ENCODE data around the gene ST6GALNAC1.
A peak's percentile ranks its signal among the peaks of the same experiment; 100 is the strongest.

Gene ST6GALNAC1, protein sequence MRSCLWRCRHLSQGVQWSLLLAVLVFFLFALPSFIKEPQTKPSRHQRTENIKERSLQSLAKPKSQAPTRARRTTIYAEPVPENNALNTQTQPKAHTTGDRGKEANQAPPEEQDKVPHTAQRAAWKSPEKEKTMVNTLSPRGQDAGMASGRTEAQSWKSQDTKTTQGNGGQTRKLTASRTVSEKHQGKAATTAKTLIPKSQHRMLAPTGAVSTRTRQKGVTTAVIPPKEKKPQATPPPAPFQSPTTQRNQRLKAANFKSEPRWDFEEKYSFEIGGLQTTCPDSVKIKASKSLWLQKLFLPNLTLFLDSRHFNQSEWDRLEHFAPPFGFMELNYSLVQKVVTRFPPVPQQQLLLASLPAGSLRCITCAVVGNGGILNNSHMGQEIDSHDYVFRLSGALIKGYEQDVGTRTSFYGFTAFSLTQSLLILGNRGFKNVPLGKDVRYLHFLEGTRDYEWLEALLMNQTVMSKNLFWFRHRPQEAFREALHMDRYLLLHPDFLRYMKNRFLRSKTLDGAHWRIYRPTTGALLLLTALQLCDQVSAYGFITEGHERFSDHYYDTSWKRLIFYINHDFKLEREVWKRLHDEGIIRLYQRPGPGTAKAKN

DNA sequence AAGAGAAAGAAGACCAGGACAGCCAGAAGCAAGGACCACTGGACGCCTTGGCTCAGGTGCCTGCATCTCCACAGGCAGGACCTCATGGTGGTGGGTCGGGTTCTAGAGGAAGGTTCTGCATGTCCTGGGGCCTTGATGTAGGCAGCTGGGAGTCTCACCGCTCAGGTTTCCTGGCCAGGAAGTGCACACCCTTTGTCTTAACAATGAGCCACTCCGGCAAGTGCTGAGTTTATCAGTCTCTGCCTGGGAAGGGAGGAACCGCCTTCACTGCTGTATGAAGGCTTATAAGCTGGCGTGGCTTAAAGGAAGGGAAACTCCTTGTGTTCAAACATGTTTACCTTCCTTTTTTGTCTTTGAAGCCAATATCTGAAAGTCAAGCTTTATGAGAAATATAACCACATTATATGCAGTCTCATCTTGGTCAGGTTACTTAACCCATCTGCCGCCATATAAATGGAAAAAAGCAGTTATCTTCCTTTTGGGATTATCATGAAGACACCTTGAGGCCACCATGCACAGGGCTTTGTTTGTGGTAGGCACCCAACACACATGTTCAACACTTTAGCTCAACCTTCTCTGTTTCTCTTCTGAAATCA is at the start of gene ST6GALNAC1:
ST6GALNAC1 (minus strand) TSS at position 205 of the 596 bp plus-strand sequence; CDS start at position 86, 119 bp downstream.
- peak; percentile 38 for DNase-seq

DNA sequence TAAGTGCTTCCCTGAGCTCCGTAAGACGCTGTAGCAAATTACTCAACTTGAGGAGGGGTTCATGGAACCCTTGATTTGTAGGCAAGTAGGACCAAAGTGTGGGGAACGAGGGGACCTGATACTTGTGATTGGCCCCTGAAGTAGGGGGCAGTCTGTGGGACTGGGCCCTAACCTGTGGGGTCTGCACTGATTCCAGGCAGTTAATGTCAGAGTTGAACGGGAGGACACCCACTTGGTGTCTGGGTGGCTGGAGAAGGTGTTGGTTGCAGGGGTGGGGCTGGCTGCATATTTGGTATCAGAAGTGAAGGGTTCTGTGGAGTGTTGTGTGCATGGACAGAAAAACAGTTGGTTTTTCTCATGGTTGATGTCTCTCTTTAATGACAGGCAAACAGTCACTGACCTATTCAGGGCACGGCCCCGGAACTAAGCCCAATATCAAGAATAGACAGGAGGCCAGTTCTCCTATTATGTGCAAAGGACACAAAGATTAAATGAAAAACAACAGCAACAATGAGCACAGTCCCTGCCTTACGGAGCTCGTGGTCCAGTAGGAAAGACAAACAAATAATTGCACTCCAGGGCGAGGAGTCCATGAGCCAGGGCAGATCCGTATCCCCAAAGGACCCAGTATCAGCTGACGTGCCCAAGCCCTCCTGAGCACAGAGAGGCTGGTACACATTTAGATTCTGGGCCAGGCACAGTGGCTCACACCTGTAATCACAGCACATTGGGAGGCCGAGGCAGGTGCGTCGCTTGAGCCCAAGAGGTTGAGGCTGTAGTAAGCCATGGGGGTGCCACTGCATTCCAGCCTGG is 48.0 kb upstream of the ST6GALNAC1 start:
- DNase-seq, result no peak

DNA sequence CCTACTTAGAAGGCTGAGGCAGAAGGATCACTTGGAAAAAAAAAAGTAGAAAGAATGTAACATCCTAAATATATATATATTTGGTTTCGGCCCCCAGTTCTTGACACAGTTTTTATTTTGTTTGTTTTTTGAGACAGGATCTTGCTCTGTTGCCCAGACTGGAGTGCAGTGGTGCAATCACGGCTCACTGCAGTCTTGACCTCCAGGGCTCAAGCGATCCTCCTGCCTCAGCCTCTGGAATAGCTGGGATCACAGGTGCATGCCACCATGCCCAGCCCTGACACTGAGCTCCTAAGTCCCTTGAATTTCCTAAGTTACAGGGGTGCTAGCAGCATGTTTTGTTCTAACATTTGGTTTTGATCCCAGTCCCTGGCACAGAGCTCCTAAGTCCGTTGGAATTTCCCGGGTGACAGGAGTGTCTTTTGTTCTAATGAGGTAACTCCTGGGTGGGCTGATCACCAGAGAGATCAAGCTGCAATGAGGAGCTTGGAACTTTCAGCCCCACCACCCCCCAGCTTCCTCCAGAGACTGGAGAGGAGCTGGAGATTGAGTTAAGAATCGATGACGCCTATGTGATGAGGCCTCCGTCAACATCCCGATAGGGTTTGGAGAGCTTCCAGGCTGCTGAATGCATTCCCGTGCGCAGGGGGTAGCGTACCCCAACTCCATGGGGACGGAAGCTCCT is 47.2 kb upstream of the ST6GALNAC1 start:
- no peak for DNase-seq

DNA sequence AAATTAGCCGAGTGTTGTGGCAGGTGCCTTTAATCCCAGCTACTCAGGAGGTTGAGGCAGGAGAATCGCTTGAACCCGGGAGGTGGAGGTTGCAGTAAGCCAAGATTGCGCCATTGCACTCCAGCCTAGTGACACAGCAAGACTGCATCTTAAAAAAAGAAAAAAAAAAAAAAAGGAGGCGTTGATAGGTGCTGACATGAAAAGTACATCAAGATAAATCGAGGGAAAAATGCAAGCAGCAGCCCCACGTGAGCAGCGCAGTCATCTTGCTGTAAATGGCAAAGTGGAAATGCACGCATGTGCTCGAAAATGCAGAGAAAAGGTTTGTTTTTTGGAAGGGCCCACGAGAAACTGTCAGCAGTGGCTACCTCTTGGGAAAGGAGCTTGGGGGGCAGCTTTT is 46.3 kb upstream of the ST6GALNAC1 start:
- no peak for DNase-seq

DNA sequence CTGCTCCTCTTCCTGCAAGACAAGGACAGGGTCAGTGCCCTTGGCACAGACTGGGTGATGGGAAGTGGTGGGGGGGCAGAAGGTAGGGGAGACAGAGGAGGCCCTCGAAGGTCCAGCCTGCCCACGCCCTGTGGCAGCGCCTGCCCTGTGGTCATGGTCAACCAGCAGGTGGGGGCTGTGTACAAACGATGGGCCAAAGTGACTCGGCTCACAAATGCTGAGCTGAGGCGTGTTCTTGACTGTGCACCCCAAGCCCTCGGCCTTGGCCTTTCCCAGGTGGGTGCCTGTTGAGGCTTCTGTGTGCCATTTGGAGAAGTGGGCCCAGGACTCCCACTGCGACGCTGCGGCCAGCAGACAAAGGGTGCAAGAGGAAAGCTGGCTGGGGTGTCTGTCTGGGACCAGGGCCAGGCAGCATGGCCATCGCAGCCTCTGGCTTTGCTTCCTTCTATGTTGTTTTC is 44.6 kb upstream of the ST6GALNAC1 start:
- no peak for DNase-seq

DNA sequence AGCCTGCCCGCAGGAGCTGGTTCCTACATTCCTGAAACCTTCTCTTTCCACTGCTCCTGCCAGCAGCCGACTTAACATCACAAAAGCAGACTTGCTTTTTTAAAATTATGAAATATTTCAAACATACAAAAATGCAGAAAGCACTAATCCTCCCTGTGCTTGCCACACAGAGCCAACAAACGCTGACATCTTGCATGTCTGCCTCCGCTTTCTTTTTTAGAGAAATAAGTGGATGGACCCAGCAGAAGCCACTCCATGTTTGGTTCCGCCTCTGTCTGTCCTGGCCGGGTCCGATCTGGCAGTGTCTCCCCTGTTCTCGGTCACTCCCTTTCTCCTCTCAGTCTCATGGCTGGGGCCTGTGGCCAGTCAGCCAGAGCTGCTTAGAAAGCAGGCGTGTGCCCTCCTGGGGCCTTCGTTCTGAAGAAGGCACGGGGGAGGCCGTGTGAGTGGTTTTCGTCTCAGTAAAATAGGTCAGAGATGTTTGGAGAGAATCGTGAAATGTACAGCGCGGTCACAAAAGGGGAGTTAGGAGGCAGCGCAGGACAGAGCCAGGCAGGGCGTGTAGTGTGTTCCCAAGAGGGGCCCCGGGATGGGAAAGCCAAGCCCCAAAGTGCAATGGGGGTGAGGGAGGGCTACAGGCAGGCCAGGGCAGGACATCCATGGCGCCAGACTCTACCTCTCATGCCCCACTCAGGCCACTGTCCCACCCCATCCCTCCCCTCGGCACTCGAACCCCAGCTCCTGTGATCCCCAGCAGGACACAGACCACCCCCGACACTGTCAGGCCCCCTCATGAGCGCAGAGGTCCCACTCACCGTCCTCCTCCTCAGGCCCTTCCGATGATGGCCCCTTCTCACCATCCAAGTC is 44.0 kb upstream of the ST6GALNAC1 start:
- no peak for DNase-seq

DNA sequence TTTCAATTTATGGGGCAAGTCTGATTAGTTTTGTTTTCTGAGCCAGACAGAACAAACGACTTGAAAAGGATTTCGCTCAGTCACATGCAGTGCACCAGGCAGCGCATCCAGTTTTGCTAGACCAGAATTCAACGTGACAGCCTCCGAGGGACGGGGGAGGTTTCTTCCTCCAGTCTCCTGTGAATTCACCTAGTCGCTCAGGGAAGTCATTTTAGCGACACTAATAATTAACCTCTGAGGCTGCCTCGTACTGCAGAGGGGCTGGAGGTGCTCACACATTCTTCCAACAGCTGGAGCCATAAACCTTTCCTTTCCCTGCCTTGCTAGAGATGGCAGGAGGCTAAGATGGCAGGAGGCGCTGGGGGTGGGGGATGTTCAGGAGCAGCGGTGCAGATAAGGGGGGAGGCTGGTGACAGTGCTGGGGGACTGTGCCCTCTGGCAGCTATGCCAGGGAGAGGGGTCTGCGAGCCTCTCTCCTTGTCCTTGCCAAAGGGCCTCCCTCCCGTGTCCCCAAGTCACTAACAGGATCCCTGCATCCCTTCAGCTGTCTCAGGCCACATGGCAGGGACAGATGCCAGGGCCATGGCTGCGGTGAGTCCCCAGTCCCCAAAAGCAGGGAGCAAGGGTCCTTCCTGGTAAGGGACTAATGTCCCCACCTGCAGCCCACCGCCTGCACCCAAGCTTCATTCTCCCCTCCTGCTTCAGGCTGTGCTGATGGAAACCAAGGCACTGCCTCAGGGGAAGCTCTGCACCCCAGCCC is 43.2 kb upstream of the ST6GALNAC1 start:
- DNase-seq, result no peak

DNA sequence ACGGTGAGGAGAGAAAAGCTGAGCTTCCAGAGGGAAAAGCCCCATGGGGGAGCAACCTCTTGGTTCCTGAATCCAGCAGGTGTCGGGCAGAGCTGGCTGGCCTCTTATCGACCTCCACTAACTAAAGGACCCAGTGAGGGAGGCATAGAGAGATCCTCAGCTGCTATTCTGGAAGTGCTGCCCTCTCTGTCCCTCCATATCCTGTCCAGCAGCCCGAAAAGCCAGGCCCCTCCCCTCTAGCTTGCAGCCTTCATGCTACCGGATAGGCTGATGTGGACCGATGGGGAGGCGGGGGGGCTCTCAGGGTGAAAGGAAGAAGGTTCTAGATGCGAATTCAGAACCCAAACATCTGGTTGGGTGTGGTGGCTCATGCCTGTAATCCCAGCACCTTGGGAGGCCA is 42.3 kb upstream of the ST6GALNAC1 start:
- DNase-seq, result no peak

DNA sequence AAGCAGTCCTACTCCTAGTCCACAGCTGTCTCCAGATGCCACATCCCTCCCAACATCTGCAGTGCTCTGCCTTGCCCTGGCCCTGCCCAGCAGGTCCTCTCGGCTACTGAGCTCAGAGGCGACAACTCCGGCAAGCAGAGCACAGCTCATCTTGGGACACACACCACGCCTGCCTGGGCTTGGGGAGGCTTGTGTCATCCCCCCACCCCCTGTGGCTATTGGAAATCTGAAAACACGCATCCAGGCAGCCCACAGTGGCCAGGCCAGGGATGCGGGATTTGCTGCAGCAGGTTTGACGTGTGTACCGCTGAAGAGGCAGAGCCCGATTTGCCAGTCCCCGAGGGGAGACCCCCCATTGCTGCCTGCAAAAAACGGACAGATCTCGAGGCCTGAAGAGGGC is 41.8 kb upstream of the ST6GALNAC1 start:
- no peak for DNase-seq

DNA sequence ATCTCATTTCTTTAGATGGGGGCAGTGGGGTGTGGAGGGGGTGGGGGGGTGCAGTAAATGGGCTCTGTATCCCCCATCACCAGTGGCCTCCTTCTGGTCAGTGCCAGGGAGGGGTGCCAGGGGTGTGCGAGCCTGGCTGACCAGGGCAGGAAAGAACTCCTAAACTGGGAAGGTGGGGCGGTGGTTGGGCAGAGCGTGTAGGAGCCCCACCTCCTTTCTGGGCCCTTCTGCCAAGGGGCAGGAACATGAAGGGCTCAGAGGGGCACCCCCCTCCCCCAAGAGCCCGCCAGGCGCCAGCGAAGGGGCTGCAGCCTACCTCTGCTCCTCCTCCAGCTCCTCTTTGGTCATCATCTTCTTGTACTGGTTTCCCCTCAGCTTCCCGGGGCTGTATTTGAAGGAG is 41.2 kb upstream of the ST6GALNAC1 start:
- no peak for DNase-seq

DNA sequence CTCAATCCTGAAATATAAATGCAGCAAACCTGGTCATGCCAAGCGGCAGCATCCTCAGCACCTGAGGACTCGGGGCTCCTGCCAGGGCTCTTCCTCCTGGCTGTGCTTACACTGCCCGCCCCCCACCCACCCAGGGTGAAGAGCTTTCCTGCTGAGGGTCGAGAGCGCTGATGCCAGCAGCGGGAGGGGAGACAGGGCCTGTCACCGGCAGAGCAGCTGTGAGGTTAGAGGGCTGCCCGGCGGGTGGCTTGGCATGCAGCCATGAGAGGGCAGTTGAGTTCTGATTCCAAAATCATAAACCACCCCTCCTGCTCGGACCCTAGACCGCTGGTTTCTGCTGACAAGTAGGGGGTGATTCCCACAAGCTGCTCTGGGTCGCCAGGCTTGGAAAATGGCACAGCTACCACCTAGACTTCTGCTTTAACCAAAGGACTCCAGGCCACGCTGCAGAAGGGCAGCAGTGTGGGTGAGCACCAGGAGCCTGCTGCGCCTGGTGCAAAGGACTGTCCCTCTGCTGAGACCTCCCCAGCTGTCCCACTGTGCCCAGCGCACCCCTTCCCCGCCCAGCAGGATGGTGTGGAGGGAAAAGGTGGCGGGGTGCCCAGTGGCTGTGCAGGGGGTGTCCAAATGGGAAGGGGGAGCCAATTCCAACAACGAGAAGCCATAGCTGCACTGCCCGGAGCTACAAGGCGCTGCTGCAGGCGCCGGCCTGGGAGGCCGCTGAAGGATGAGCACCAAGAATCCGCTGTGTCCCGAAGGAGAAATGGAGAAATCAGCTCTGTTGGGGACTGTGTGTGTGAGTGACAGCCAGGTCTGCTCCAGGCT is 40.6 kb upstream of the ST6GALNAC1 start:
- no peak for DNase-seq

DNA sequence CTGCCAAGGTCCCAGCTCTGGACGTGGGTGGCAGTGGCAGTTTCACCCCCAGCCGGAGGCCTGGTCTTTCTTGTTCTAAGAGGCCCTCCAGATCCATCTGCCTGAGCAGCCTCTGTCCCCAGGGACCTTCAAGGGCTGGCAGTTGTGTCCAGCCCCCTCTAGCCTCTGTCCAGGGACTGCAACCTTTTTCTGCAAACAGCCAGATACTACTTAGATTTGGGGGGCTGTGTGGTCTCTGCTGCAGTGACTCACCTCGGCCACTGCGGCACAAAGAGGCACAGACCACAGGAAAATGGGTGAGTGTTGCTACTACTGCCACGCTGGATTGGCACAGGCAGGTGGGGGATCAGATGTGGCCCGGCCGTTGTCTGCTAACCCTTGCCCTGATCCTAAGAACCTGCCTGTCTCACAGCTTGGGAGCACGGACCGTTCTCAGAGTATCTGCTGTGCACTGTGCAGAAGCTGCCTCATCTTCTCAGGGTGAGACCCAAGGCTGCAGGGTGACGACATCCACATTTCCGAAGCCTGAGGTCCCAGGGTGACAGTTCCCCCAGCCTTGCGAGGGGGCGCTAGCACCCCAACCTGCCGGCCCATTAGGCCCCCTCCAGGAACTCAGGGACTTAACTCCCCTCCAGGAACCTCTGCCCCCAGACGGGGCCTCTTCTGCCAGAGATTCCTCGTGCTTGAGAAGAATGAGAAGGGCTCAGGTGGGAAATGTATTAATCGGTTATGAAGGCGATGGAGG is 39.6 kb upstream of the ST6GALNAC1 start:
- no peak for DNase-seq

DNA sequence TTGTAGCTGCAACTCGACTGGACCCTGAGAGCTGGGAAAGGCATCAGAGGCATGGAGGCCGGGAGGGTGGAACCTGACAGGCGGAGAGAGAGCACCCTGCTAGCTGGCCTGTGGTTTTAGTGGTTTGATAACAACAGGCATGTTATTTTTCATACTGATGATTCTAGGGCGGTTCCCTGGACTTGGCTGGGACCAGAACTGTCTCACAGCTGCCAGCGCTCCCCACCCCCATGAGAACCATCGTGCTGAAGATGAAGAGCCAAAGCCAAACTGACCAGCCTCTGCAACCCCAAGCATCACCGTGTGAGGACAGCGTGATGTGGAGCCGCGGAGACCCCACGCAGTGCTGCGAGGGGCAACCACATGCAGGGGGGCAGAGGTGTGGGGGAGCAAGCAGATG is 38.7 kb upstream of the ST6GALNAC1 start:
- DNase-seq, result no peak

DNA sequence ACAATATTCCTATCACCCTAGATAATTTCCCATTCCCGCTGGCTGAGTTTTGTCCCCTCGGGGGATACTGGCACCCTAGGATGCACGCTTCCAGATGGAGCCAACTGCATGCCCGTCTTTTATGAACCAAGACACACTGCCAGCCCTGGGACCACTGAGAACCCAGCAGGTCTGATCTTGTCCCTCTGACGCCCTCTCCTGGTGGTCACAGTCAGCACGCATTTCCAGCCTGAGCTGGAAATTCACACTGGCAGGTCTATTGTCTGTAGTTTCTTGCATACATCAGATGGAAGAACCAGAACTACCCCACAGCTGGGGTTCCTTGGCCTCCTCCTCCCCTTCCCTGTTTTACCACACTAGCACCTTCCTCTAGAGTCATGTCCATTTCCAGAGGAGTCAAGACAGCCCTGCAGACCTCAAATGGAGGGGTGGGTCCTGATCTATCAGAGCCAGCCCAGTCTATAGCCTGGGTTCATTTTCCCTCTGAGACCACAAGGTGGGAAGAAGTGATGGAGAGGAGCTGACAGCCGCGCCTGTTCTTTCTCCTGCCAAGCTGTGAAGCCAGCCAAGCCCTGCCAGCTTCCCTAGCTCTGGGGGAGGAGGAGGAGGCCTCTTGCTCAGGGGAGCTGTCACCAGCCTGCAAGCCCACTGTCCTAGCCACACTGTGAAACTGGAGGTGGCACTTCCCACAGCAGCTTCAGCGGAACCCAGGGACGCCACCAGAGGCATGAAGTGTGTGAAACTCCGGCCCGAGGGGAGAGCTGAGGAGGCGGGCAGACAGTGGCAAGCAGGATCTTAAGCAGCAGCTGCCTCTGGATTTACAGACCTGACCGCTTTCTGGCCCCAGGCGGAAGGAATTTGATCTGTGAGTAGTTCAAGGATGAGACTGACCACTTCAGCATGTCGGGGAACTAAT is 37.9 kb upstream of the ST6GALNAC1 start:
- no peak for DNase-seq

DNA sequence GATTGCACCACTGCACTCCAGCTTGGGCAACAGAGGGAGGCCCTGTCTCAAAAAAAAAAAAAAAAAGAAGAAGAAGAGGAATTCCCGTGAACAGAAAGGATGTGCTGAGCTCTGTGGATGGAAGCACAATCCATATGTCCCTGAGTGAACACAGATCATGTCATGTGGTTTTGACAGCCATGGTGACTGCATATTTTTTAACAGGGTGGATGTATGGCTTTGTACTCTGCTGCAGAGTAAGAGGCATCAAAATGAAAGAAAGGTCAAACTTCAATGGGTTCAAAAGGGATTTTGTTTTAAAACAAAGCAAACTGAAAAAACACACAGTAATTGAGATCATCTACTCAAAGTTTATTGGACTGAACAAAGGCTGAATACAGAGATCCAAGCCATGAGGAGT is 35.7 kb upstream of the ST6GALNAC1 start:
- DNase-seq, result no peak

DNA sequence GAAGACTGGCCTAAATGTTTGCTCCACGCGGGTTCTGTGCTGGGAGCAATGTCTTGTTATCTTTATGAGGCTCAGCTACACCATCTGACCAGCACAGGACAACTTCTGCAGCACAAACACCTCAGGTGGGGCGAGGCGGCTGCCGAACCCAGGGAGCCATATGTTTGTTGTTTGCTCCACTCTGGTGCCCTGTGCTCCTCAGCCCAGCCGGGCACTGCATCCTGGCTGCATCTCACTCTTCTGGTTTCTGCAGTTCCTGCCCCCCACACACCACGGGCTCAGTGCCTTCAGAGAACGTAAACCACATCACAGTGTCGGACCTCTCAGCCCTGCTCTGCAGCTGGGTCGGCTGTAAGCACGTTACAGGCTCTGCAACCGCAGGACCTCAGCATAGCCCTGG is 34.8 kb upstream of the ST6GALNAC1 start:
- no peak for DNase-seq

DNA sequence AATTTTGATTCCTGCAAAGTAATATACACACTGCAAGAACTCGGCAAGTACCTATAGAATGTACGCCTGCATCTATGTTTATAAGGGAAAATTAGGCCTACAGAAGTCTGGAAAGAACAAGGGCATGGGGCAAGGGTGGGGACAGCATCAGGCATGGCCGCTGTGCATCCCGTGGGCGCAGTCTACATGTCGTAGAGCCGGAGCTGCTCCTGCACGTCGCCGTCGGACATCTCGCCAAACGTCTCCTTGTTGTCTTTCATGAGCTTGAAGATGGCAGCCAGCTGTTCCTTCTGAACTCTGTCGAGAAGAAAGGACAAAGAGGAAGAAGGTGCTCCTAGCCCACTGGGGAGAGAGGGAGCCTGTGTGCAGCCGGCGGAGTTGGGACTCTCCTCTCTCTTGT is 33.8 kb upstream of the ST6GALNAC1 start:
- no peak for DNase-seq

DNA sequence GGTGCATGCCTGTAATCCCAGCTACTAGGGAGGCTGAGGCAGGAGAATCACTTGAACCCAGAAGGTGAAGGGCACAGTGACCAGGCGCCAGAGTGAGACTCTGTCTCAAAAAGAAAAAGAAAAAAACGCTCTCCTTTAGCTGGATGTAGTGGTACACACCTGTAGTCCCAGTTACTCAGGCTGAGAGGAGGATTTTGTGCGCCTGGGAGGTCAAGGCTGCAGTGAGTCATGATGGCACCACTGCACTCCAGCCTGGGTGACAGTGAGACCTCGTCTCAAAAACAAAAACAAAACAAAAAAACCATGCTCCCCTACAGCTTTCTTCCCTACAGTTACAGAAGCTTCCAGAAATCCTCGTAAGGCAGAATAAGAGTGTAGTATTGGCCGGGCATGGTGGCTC is 33.1 kb upstream of the ST6GALNAC1 start:
- no peak for DNase-seq

All from DMS153 (cell line).